ENCODE results near the gene CDK6.

The CDK6 gene

GRCh38 chr7:92668564-92668963, 167.8 kb downstream of the CDK6 start:
- DNase-seq = no peak

GRCh38 chr7:92667816-92668535, 168.4 kb downstream of the CDK6 start:
- no peak for DNase-seq

GRCh38 chr7:92665926-92666325, 170.4 kb downstream of the CDK6 start:
- DNase-seq = no peak

GRCh38 chr7:92661651-92662050, 174.7 kb downstream of the CDK6 start:
- no peak for DNase-seq

- DNase-seq = no peak
Observed at GRCh38 chr7:92658671-92659070, 177.7 kb downstream of the CDK6 start.

- DNase-seq = no peak
Observed at GRCh38 chr7:92657391-92657790, 179.0 kb downstream of the CDK6 start.

GRCh38 chr7:92656121-92656520, 180.3 kb downstream of the CDK6 start:
- no peak for DNase-seq

- DNase-seq = no peak
Observed at GRCh38 chr7:92655346-92655884, 181.0 kb downstream of the CDK6 start.

GRCh38 chr7:92653136-92653535, 183.2 kb downstream of the CDK6 start:
- no peak for DNase-seq

- DNase-seq = no peak
Observed at GRCh38 chr7:92652536-92652935, 183.8 kb downstream of the CDK6 start.

GRCh38 chr7:92650391-92650790, 186.0 kb downstream of the CDK6 start:
- no peak for DNase-seq

GRCh38 chr7:92648067-92648466, 188.3 kb downstream of the CDK6 start:
- no peak for DNase-seq

GRCh38 chr7:92647652-92648051, 188.7 kb downstream of the CDK6 start:
- no peak for DNase-seq

- no peak for DNase-seq
Observed at GRCh38 chr7:92647011-92647625, 189.3 kb downstream of the CDK6 start.

- DNase-seq = no peak
Observed at GRCh38 chr7:92645114-92646061, 191.0 kb downstream of the CDK6 start.

- no peak for DNase-seq
Observed at GRCh38 chr7:92644406-92645113, 191.8 kb downstream of the CDK6 start.

- no peak for DNase-seq
Observed at GRCh38 chr7:92643821-92644220, 192.6 kb downstream of the CDK6 start.

GRCh38 chr7:92641921-92642511, 194.4 kb downstream of the CDK6 start:
- no peak for DNase-seq

- no peak for DNase-seq
Observed at GRCh38 chr7:92639966-92640365, 196.4 kb downstream of the CDK6 start.

GRCh38 chr7:92639213-92639896, 197.0 kb downstream of the CDK6 start:
- no peak for DNase-seq

- no peak for DNase-seq
Observed at GRCh38 chr7:92636018-92636560, 200.3 kb downstream of the CDK6 start.

All from NCI-H2171 (cell line).